Neuronal stem cell (in vitro differentiated cells): Measurements from ENCODE around the gene RAD52. TPM values are rescaled to one million over a fixed set of nuclear protein-coding genes. Genes with fewer than 3 reads are reported as not detected.

ENCODE experiments used
- DNase-seq: peaks from one replicate; pipeline ENCODE4 v3.0.0-alpha.2; 2013; ENCODE audit warnings: low spot score
- H2AFZ ChIP-seq: one replicate; pipeline ENCODE4 v1.6.1; 2013; ENCODE audit warnings: mild to moderate bottlenecking, low read length, inconsistent platforms
- H2AK5ac ChIP-seq: 2 replicates; pipeline ENCODE4 v1.6.1; 2013; ENCODE audit warnings: low read depth, mild to moderate bottlenecking, inconsistent platforms, low read length, moderate library complexity, mixed read lengths
- H2BK120ac ChIP-seq: 2 replicates; pipeline ENCODE4 v1.6.1; 2013; ENCODE audit warnings: low read depth, mild to moderate bottlenecking, inconsistent platforms, low read length, moderate library complexity, mixed read lengths
- H2BK12ac ChIP-seq: one replicate; pipeline ENCODE4 v1.6.1; 2013; ENCODE audit warnings: low read length, inconsistent platforms
- H2BK15ac ChIP-seq: 2 replicates; pipeline ENCODE4 v1.6.1; 2013; ENCODE audit warnings: mild to moderate bottlenecking, low read length, inconsistent platforms, mixed read lengths
- H2BK5ac ChIP-seq: one replicate; pipeline ENCODE4 v1.6.1; 2013; ENCODE audit warnings: inconsistent platforms, mild to moderate bottlenecking, low read length, moderate library complexity
- H3K14ac ChIP-seq: one replicate; pipeline ENCODE4 v1.6.1; 2013; ENCODE audit warnings: low read length, inconsistent platforms
- H3K18ac ChIP-seq: 2 replicates; pipeline ENCODE4 v1.6.1; 2013; ENCODE audit warnings: low read length, inconsistent platforms
- H3K23ac ChIP-seq: 2 replicates; pipeline ENCODE4 v1.6.1; 2013; ENCODE audit warnings: low read depth, mild to moderate bottlenecking, mixed read lengths, low read length, inconsistent platforms; ENCODE audit not compliant: poor library complexity
- H3K27ac ChIP-seq: replicated peaks from 3 replicates; pipeline ENCODE4 v1.5.1; 2013; ENCODE audit warnings: low read length, inconsistent platforms
- H3K27me3 ChIP-seq, 3 experiments: 2 replicates each; pipeline ENCODE4 v1.6.1; 2013; ENCODE audit warnings: low read length in 3 of 3, mild to moderate bottlenecking in 2 of 3, inconsistent platforms in 1 of 3, low read depth in 1 of 3, mixed read lengths in 1 of 3, moderate library complexity in 1 of 3; ENCODE audit not compliant: control insufficient read depth in 3 of 3, insufficient read depth in 3 of 3
- H3K36me3 ChIP-seq, 2 donors: replicated peaks in 1 of 2; 2 replicates each; pipeline ENCODE4 v1.6.1; 2013; ENCODE audit warnings: low read length in 2 of 2; ENCODE audit not compliant: control insufficient read depth in 2 of 2, insufficient read depth in 2 of 2
- H3K4ac ChIP-seq: 2 replicates; pipeline ENCODE4 v1.6.1; 2013; ENCODE audit warnings: inconsistent platforms, mild to moderate bottlenecking, low read length, moderate library complexity
- H3K4me1 ChIP-seq, 2 donors: 1 replicate in 1 of 2; 2 replicates in 1 of 2; pipeline ENCODE4 v1.6.1; 2013; ENCODE audit warnings: low read length in 2 of 2, low read depth in 1 of 2; ENCODE audit not compliant: control insufficient read depth in 2 of 2, insufficient read depth in 1 of 2
- H3K4me2 ChIP-seq: one replicate; pipeline ENCODE4 v1.6.1; 2013; ENCODE audit warnings: mild to moderate bottlenecking, low read length, inconsistent platforms; ENCODE audit not compliant: insufficient read depth, poor library complexity, severe bottlenecking
- H3K4me3 ChIP-seq, 2 donors: 2 replicates each; pipeline ENCODE4 v1.5.1; 2013; ENCODE audit warnings: low read length in 2 of 2, mild to moderate bottlenecking in 2 of 2, inconsistent platforms in 1 of 2, moderate library complexity in 1 of 2
- H3K79me1 ChIP-seq: one replicate; pipeline ENCODE4 v1.6.1; 2013; ENCODE audit warnings: low read depth, mild to moderate bottlenecking, inconsistent platforms, low read length, moderate library complexity
- H3K9ac ChIP-seq: one replicate; pipeline ENCODE4 v1.6.1; 2013; ENCODE audit warnings: mild to moderate bottlenecking, low read depth, low read length, inconsistent platforms; ENCODE audit not compliant: poor library complexity
- H3K9me3 ChIP-seq, 2 donors: replicated peaks in 1 of 2; 2 replicates each; pipeline versions ENCODE3 to v1.6.1; 2013; ENCODE audit warnings: low read length in 2 of 2, mild to moderate bottlenecking in 2 of 2, inconsistent platforms in 1 of 2, low read depth in 1 of 2, mixed read lengths in 1 of 2, moderate library complexity in 1 of 2; ENCODE audit not compliant: control insufficient read depth in 2 of 2, insufficient read depth in 1 of 2
- H4K8ac ChIP-seq: one replicate; pipeline ENCODE4 v1.6.1; 2013; ENCODE audit warnings: low read depth, mild to moderate bottlenecking, inconsistent platforms, low read length, moderate library complexity
- H4K91ac ChIP-seq: one replicate; pipeline ENCODE4 v1.6.1; 2013; ENCODE audit warnings: low read length, low read depth, mild to moderate bottlenecking, inconsistent platforms; ENCODE audit not compliant: poor library complexity
- WGBS, 2 donors: extraction: QIAGEN DNeasy Blood & Tissue Kit; methylation state at CpG; one replicate each; pipeline ENCODE4 v1.1.7; 2013; ENCODE audit warnings: missing lambda C conversion rate in 2 of 2, mixed read lengths in 1 of 2; ENCODE audit not compliant: insufficient read length in 2 of 2, insufficient replicate concordance in 1 of 2; ENCODE audit errors: extremely low coverage in 2 of 2; 5-methylcytosine and 5-hydroxymethylcytosine counted together
- polyA plus RNA-seq, 2 experiments: library from polyadenylated mRNA; stranded (reverse); fragments of 200-250 nt; gene quantifications; one replicate each; pipeline ENCODE4 v1.2.3, GENCODE V29; 2013

The RAD52 gene
- 12.7 TPM for polyA plus RNA-seq (2013, experiment 1 of 2)
- 14.3 TPM for polyA plus RNA-seq (2013, experiment 2 of 2)

DNA sequence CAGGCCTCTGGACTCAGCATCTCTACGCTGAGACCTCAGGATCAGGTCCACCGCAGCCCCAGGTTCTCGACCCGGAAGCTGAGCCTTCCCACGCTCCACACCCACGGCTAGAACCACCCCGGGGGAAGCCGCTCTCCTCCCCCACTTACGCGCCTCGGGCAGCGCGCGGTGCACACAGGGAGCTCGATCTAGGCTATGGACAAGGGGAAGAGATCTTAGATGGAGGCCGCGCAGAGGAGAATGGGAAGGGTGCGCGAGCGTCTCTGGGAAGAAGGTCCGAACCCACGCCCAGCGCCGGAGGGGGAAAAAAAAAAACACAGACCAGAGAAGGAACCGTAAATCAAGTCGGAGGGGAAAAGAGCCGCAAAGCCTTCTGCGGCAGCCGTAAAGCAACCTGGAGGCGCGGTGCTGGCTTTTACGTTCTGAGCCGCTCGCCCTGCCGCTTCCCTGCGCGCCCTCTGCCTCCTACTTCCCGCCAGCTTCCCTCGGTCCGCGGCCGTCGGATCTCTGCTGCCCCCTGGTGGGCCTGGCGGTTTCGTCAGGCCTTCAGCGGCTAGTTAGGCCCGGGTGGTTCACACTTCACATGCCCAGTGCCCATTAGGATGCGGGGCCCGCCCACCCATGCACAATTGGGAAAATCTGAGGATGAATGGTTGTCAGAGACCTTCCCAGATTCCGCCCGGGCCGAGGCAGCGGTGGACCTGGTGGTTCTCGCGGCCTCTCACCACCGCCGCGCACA is at the start of gene RAD52:
RAD52 (minus strand) TSS at position 242 of the 739 bp plus-strand sequence. CDS start 16,636 bp downstream, outside the sequence.
- peak within 1 kb of the TSS; percentile 84 for H2BK120ac ChIP-seq
- H3K27me3 ChIP-seq: no peaks in the 10 kb centered on the region
- H3K4me2 ChIP-seq: peak within 1 kb of the TSS; percentile 65
- H2BK15ac ChIP-seq: peak within 1 kb of the TSS; percentile 75
- no CpG with 5 or more reads among the region's 58 CpGs for WGBS, 2 donors
- H3K23ac ChIP-seq: peak within 1 kb of the TSS; percentile 46
- peak within 1 kb of the TSS; percentile 63 for H2AK5ac ChIP-seq
- peak within 1 kb of the TSS; percentile 99 for H3K27ac ChIP-seq
- peak within 1 kb of the TSS; percentile 93 for H2AFZ ChIP-seq
- H4K8ac ChIP-seq: peak within 1 kb of the TSS; percentile 96
- peaks cover 6% of the 10 kb centered on the region for H3K79me1 ChIP-seq
- H2BK12ac ChIP-seq: no peak within 1 kb of the TSS
- peaks cover 0 to 5% of the 10 kb centered on the region in 2 donors for H3K4me1 ChIP-seq
- H3K4ac ChIP-seq: no peak within 1 kb of the TSS
- peak within 1 kb of the TSS; percentile 73 to 97 for H3K4me3 ChIP-seq
- H2BK5ac ChIP-seq: peak within 1 kb of the TSS; percentile 98
- no peaks in the 10 kb centered on the region for H3K9me3 ChIP-seq
- H3K36me3 ChIP-seq: peaks cover 0 to 7% of the 10 kb centered on the region in 2 donors
- no peak within 1 kb of the TSS for H4K91ac ChIP-seq
- H3K18ac ChIP-seq: peak within 1 kb of the TSS; percentile 94
- no peak within 1 kb of the TSS for H3K14ac ChIP-seq
- peak; percentile 98 for DNase-seq
- peak within 1 kb of the TSS; percentile 93 for H3K9ac ChIP-seq

DNA sequence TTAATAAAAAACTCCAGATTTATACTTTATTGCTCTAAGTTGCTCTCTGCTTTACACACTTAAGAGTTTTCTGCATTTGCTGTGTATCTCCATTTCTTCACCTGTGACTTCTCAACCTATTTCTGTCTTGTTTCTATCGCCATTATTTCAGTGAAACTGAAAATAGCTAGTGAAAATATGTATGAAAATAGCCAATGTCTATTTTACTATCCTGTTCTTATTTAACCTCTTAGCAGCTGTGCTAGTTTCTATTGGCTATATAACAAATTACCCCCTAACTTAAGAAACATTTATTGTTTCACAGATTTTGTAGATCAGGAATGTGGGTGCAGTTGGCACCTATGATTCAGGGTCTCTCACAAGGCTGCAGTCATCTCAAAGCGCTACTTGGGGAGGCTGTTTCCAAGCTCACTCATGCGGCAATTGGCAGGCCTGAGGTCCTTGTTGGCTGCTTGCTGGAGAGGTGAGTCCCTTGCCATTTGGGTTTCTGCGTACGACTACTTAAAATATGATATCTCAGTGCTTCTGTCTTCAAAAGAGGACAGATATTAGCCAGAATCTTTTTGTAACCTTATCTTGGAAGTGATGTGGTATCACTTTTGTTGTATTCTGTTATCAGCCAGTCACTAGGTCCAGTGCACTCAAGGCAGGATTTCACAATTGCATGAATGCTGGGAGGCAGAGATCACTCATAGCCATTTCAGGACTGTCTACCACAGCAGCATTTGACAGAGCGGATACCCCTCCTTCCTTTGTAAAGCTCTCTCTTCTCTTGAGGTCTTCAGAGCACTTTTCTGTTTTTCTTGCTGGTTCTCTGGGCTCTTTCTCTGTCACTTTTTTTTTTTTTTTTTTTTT is 48.8 kb upstream of the RAD52 start:
- H2BK15ac ChIP-seq: no peak overlapping the region
- H4K8ac ChIP-seq: no peak overlapping the region
- no CpG with 5 or more reads among the region's 6 CpGs for WGBS, 2 donors
- H2AFZ ChIP-seq: no peak overlapping the region
- H3K9me3 ChIP-seq: no peaks in the 10 kb centered on the region
- H3K14ac ChIP-seq: no peak overlapping the region
- no peak overlapping the region for H3K23ac ChIP-seq
- DNase-seq: no peak
- H3K27ac ChIP-seq: no peak overlapping the region
- no peaks in the 10 kb centered on the region for H3K79me1 ChIP-seq
- no peak overlapping the region for H3K9ac ChIP-seq
- no peak overlapping the region for H3K4me3 ChIP-seq
- no peak overlapping the region for H2BK5ac ChIP-seq
- H3K4me1 ChIP-seq: peaks cover 0 to under 1% of the 10 kb centered on the region in 2 donors
- H3K4ac ChIP-seq: no peak overlapping the region
- H3K4me2 ChIP-seq: no peak overlapping the region
- H3K36me3 ChIP-seq: peaks cover 0 to 5% of the 10 kb centered on the region in 2 donors
- no peak overlapping the region for H2BK120ac ChIP-seq
- H2BK12ac ChIP-seq: no peak overlapping the region
- no peaks in the 10 kb centered on the region for H3K27me3 ChIP-seq
- H3K18ac ChIP-seq: peak overlapping the region; percentile 5
- H4K91ac ChIP-seq: no peak overlapping the region
- no peak overlapping the region for H2AK5ac ChIP-seq

DNA sequence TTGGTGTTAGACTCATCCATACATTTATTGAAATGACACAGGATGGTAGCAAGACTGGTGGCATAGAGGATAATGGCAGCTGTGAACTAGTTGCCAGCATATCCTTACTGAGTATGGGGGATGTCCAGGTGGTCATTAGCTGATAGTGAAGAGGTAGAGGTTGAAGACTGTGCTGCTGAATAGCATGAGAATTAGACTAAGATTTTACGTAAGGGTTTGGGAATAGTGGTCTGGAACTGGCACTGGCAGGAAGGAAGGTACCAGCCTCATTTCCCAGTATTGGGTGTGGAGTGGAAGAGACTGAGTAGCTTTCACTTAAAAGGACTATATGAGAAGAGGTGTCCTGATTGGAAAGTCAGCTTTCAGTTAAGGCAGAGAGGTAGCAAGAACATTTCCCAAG is 48.0 kb upstream of the RAD52 start:
- Histone ChIP-seq H4K91ac (no peak overlapping the region), H3K9me3 (no peaks in the 10 kb centered on the region), H3K4ac (no peak overlapping the region), H3K18ac (no peak overlapping the region), H3K4me2 (no peak overlapping the region), H2BK120ac (no peak overlapping the region), H2AFZ (no peak overlapping the region), H4K8ac (no peak overlapping the region), H2AK5ac (no peak overlapping the region), H3K36me3 (peaks cover 0 to 5% of the 10 kb centered on the region in 2 donors), H2BK15ac (no peak overlapping the region), H3K27me3 (no peaks in the 10 kb centered on the region), H3K27ac (no peak overlapping the region), H3K4me3 (no peak overlapping the region), H3K9ac (no peak overlapping the region), H2BK12ac (no peak overlapping the region), H3K14ac (no peak overlapping the region), H2BK5ac (no peak overlapping the region), H3K23ac (no peak overlapping the region), H3K4me1 (no peaks in the 10 kb centered on the region), H3K79me1 (no peaks in the 10 kb centered on the region)
- no CpG with 5 or more reads among the region's 1 CpG for WGBS, 2 donors
- no peak for DNase-seq

DNA sequence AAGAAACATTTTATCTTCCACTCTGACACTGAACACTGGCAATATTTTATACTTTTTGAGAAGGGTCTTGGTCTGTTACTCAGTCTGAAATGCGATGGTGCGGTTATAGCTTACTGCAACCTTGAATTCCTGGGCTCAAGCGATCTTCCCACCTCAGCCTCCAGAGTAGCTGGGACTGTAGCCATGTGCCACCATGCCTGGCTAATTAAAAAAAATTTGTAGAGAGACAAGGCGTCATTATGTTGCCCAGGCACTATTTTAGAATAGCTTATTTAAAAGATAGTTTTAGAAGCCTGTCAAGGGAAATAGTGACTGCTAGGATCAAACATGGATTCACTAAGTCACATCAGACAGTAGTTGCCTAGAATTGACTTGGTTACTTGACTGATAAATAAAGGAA is 47.4 kb upstream of the RAD52 start:
- Histone ChIP-seq H3K4me3 (no peak overlapping the region), H2BK120ac (no peak overlapping the region), H2BK12ac (no peak overlapping the region), H3K4me1 (no peaks in the 10 kb centered on the region), H3K18ac (no peak overlapping the region), H3K79me1 (no peaks in the 10 kb centered on the region), H3K9ac (no peak overlapping the region), H2AK5ac (no peak overlapping the region), H2BK15ac (no peak overlapping the region), H3K36me3 (peaks cover 0 to 5% of the 10 kb centered on the region in 2 donors), H4K91ac (no peak overlapping the region), H3K14ac (no peak overlapping the region), H3K27me3 (peaks cover 0 to 2% (median 0%) of the 10 kb centered on the region in 3 experiments), H3K23ac (no peak overlapping the region), H4K8ac (no peak overlapping the region), H3K9me3 (no peaks in the 10 kb centered on the region), H2BK5ac (no peak overlapping the region), H2AFZ (no peak overlapping the region), H3K4me2 (no peak overlapping the region), H3K4ac (no peak overlapping the region), H3K27ac (no peak overlapping the region)
- no peak for DNase-seq
- WGBS, 2 donors: no CpG with 5 or more reads among the region's 4 CpGs
